Neural crest cell (in vitro differentiated cells): ENCODE measurements around the gene ARHGAP18. TPM values are rescaled to one million over a fixed set of nuclear protein-coding genes. Genes with fewer than 3 reads are reported as not detected.

Source experiments
- DNase-seq: peaks from one replicate; pipeline ENCODE4 v3.0.0; 2021; ENCODE audit warnings: low read depth, mixed read lengths, low spot score
- H3K27ac Mint-ChIP-seq: one replicate; pipeline ENCODE4 v1.8.0; 2021; ENCODE audit warnings: mild to moderate bottlenecking, mixed read lengths; ENCODE audit not compliant: unreplicated experiment
- H3K27me3 Mint-ChIP-seq: 2 replicates; pipeline ENCODE4 v1.8.0; 2021; ENCODE audit warnings: low read depth, mild to moderate bottlenecking, mixed read lengths
- H3K36me3 Mint-ChIP-seq: 2 replicates; pipeline ENCODE4 v1.8.0; 2021; ENCODE audit warnings: low read depth, mild to moderate bottlenecking, mixed read lengths
- H3K4me1 Mint-ChIP-seq: 2 replicates; pipeline ENCODE4 v1.8.0; 2021; ENCODE audit warnings: mixed read lengths
- H3K4me3 Mint-ChIP-seq: one replicate; pipeline ENCODE4 v1.8.0; 2021; ENCODE audit warnings: mild to moderate bottlenecking, mixed read lengths
- H3K9me3 Mint-ChIP-seq: 2 replicates; pipeline ENCODE4 v1.8.0; 2021; ENCODE audit warnings: mixed read lengths
- CTCF ChIP-seq: fragments of 200-600 bp; sonication (generic); conservative IDR thresholded peaks from 2 replicates; pipeline ENCODE4 v1.5.0; 2021; ENCODE audit warnings: antibody characterized with exemption, mild to moderate bottlenecking
- total RNA-seq: library from RNA; stranded (reverse); gene quantifications from 2 replicates; pipeline ENCODE4 v1.2.1, GENCODE V29; 2021

ARHGAP18 gene
- total RNA-seq, 1 donor from 2014 or later = 3.4 TPM

GRCh38 chr6:129698430-129698829 is 11.5 kb downstream of the ARHGAP18 start:
- H3K4me3 Mint-ChIP-seq = no peak overlapping the region
- no peak for DNase-seq
- peaks cover 10% of the 10 kb centered on the region for H3K4me1 Mint-ChIP-seq
- H3K27me3 Mint-ChIP-seq = no peaks in the 10 kb centered on the region
- H3K36me3 Mint-ChIP-seq = no peaks in the 10 kb centered on the region
- H3K9me3 Mint-ChIP-seq = no peaks in the 10 kb centered on the region
- no peak for TF ChIP-seq CTCF
- no peak overlapping the region for H3K27ac Mint-ChIP-seq

GRCh38 chr6:129697788-129698187 is 12.2 kb downstream of the ARHGAP18 start:
- TF ChIP-seq CTCF = no peak
- H3K9me3 Mint-ChIP-seq = no peaks in the 10 kb centered on the region
- no peaks in the 10 kb centered on the region for H3K36me3 Mint-ChIP-seq
- DNase-seq = no peak
- H3K27ac Mint-ChIP-seq = no peak overlapping the region
- H3K27me3 Mint-ChIP-seq = no peaks in the 10 kb centered on the region
- H3K4me3 Mint-ChIP-seq = no peak overlapping the region
- H3K4me1 Mint-ChIP-seq = peaks cover 10% of the 10 kb centered on the region

GRCh38 chr6:129696843-129697242 is 13.1 kb downstream of the ARHGAP18 start:
- Mint-ChIP-seq H3K4me1 (peaks cover 10% of the 10 kb centered on the region), H3K4me3 (no peak overlapping the region), H3K27me3 (no peaks in the 10 kb centered on the region), H3K36me3 (no peaks in the 10 kb centered on the region), H3K27ac (no peak overlapping the region), H3K9me3 (no peaks in the 10 kb centered on the region)
- TF ChIP-seq CTCF = no peak
- no peak for DNase-seq

- H3K4me3 Mint-ChIP-seq = no peak overlapping the region
- no peaks in the 10 kb centered on the region for H3K36me3 Mint-ChIP-seq
- H3K27ac Mint-ChIP-seq = no peak overlapping the region
- TF ChIP-seq CTCF = no peak
- DNase-seq = no peak
- no peaks in the 10 kb centered on the region for H3K27me3 Mint-ChIP-seq
- H3K4me1 Mint-ChIP-seq = peaks cover 10% of the 10 kb centered on the region
- no peaks in the 10 kb centered on the region for H3K9me3 Mint-ChIP-seq
Observed at GRCh38 chr6:129696028-129696418, 14.0 kb downstream of the ARHGAP18 start.

- H3K27me3 Mint-ChIP-seq = no peaks in the 10 kb centered on the region
- H3K4me3 Mint-ChIP-seq = no peak overlapping the region
- TF ChIP-seq CTCF = no peak
- H3K27ac Mint-ChIP-seq = no peak overlapping the region
- H3K36me3 Mint-ChIP-seq = no peaks in the 10 kb centered on the region
- DNase-seq = no peak
- peaks cover 10% of the 10 kb centered on the region for H3K4me1 Mint-ChIP-seq
- H3K9me3 Mint-ChIP-seq = no peaks in the 10 kb centered on the region
Observed at GRCh38 chr6:129695373-129696027, 14.5 kb downstream of the ARHGAP18 start.
